Keratinocyte (primary cell): ENCODE data around the gene ZC3H12D. TPM values are rescaled to one million over a fixed set of nuclear protein-coding genes. Genes with fewer than 3 reads are reported as not detected.

ENCODE experiments used
- DNase-seq: peaks from one replicate; pipeline ENCODE4 v3.0.0-alpha.2; 2011; ENCODE audit warnings: low read depth, missing footprints, low spot score
- FAIRE-seq: peaks from 2 replicates; lab custom pipeline; 2011; peaks lifted over from hg19 to GRCh38; lab: Jason Lieb, UNC
- H2AFZ ChIP-seq: 2 replicates; pipeline ENCODE4 v1.6.0; 2012; ENCODE audit warnings: low read length, control low read depth, inconsistent platforms; ENCODE audit not compliant: control insufficient read depth
- H3K27ac ChIP-seq: 2 replicates; pipeline ENCODE4 v1.5.1; 2011; ENCODE audit warnings: low read length; ENCODE audit not compliant: control insufficient read depth, insufficient read depth
- H3K27me3 ChIP-seq: 3 replicates; pipeline ENCODE4 v1.6.0; 2011; ENCODE audit warnings: low read length; ENCODE audit not compliant: control insufficient read depth, insufficient read depth; ENCODE audit errors: extremely low read depth
- H3K36me3 ChIP-seq, 2 experiments: 2 replicates in 1 of 2; 3 replicates in 1 of 2; pipeline ENCODE4 v1.5.1; 2011; ENCODE audit warnings: low read length in 2 of 2, mild to moderate bottlenecking in 1 of 2; ENCODE audit not compliant: control insufficient read depth in 2 of 2, insufficient read depth in 2 of 2; ENCODE audit errors: extremely low read depth in 1 of 2
- H3K4me1 ChIP-seq: 3 replicates; pipeline ENCODE4 v1.5.1; 2011; ENCODE audit warnings: low read length; ENCODE audit not compliant: control insufficient read depth, insufficient read depth; ENCODE audit errors: extremely low read depth
- H3K4me2 ChIP-seq: 3 replicates; pipeline ENCODE4 v1.6.0; 2011; ENCODE audit warnings: low read depth, low read length; ENCODE audit not compliant: control insufficient read depth, insufficient read depth; ENCODE audit errors: extremely low read depth
- H3K4me3 ChIP-seq, 3 experiments: fragments of 200-600 bp in 1 of 3; sonication (generic) in 1 of 3; 2 replicates in 2 of 3; 3 replicates in 1 of 3; pipeline ENCODE4 v1.5.1; 2011 to 2016; ENCODE audit warnings: low read length in 3 of 3, mild to moderate bottlenecking in 3 of 3, control low read depth in 2 of 3, inconsistent platforms in 1 of 3, low read depth in 1 of 3, mixed read lengths in 1 of 3, mixed run types in 1 of 3, moderate library complexity in 1 of 3; ENCODE audit not compliant: control insufficient read depth in 2 of 3, insufficient read depth in 2 of 3; ENCODE audit errors: extremely low read depth in 1 of 3
- H3K79me2 ChIP-seq: 2 replicates; pipeline ENCODE4 v1.6.0; 2012; ENCODE audit warnings: low read length; ENCODE audit not compliant: control insufficient read depth, insufficient read depth
- H3K9ac ChIP-seq: 3 replicates; pipeline ENCODE4 v1.6.0; 2011; ENCODE audit warnings: low read length; ENCODE audit not compliant: control insufficient read depth, insufficient read depth; ENCODE audit errors: extremely low read depth
- H3K9me1 ChIP-seq: 3 replicates; pipeline ENCODE4 v1.6.0; 2011; ENCODE audit warnings: low read length; ENCODE audit not compliant: control insufficient read depth, insufficient read depth; ENCODE audit errors: extremely low read depth
- H3K9me3 ChIP-seq: 2 replicates; pipeline ENCODE4 v1.5.1; 2012; ENCODE audit warnings: low read depth, low read length; ENCODE audit not compliant: control insufficient read depth
- H4K20me1 ChIP-seq: 3 replicates; pipeline ENCODE4 v1.6.0; 2011; ENCODE audit warnings: low read length; ENCODE audit not compliant: control insufficient read depth, insufficient read depth; ENCODE audit errors: extremely low read depth
- EZH2 ChIP-seq: IDR thresholded peaks from one replicate; pipeline ENCODE4 v1.6.1; 2012; ENCODE audit warnings: inconsistent platforms, mild to moderate bottlenecking, low read length, moderate library complexity
- dilution Hi-C: fragments of 300-500 bp; cut with MboI; formaldehyde crosslinking; loops from one replicate; pipeline ENCODE4 v1.7.0; 2020; ENCODE audit warnings: low sequenced_read_pairs; ENCODE audit not compliant: extremely low pct_ligation_motif_present
- polyA plus RNA-seq, 5 experiments: library from polyadenylated mRNA; depleted of rRNA in 3 of 5; stranded (reverse) in 3 of 5; stranded (forward) in 1 of 5; unstranded in 1 of 5; fragments of >200 nt; gene quantifications; 1 replicate in 1 of 5; 2 replicates in 3 of 5; 3 replicates in 1 of 5; pipeline versions ENCODE4 v1.2.1 to v1.2.3, GENCODE V29; 2011 to 2012; ENCODE audit warnings: missing spikeins in 2 of 5, low read depth in 1 of 5, low replicate concordance in 1 of 5
- TF ChIP-seq, protein P1 (sequence below), 3 experiments: IDR thresholded peaks in 1 of 3; conservative IDR thresholded peaks in 1 of 3; optimal IDR thresholded peaks in 1 of 3; 2 replicates in 2 of 3; 3 replicates in 1 of 3; pipeline versions ENCODE3 to v1.5.1; 2011; ENCODE audit warnings: low read length in 3 of 3, mild to moderate bottlenecking in 3 of 3, moderate library complexity in 2 of 3, control low read depth in 1 of 3, inconsistent platforms in 1 of 3; ENCODE audit not compliant: insufficient read depth in 2 of 3; ENCODE audit errors: extremely low read depth in 1 of 3

The ZC3H12D gene
- polyA plus RNA-seq, 1 donor (not counting 4 experiments of a cell fraction or from before 2014, with no cell fraction given): 0.04 TPM

GRCh38 chr6:149409617-149410016 is 75.2 kb downstream of the ZC3H12D start:
- DNase-seq (no peak), FAIRE-seq (no peak)
- dilution Hi-C loops: loop anchor here (25.0 kb wide), 1 partner anchor 322 kb away; no protein-coding TSS in a partner anchor
- H3K4me2 ChIP-seq: no peak overlapping the region
- no peaks in the 10 kb centered on the region for H3K27me3 ChIP-seq
- no peaks in the 10 kb centered on the region for H3K79me2 ChIP-seq
- H3K9me3 ChIP-seq: no peaks in the 10 kb centered on the region
- H2AFZ ChIP-seq: no peak overlapping the region
- H3K9me1 ChIP-seq: no peaks in the 10 kb centered on the region
- H4K20me1 ChIP-seq: no peaks in the 10 kb centered on the region
- peaks cover 6% of the 10 kb centered on the region for H3K4me1 ChIP-seq
- TF ChIP-seq, protein P1, sequence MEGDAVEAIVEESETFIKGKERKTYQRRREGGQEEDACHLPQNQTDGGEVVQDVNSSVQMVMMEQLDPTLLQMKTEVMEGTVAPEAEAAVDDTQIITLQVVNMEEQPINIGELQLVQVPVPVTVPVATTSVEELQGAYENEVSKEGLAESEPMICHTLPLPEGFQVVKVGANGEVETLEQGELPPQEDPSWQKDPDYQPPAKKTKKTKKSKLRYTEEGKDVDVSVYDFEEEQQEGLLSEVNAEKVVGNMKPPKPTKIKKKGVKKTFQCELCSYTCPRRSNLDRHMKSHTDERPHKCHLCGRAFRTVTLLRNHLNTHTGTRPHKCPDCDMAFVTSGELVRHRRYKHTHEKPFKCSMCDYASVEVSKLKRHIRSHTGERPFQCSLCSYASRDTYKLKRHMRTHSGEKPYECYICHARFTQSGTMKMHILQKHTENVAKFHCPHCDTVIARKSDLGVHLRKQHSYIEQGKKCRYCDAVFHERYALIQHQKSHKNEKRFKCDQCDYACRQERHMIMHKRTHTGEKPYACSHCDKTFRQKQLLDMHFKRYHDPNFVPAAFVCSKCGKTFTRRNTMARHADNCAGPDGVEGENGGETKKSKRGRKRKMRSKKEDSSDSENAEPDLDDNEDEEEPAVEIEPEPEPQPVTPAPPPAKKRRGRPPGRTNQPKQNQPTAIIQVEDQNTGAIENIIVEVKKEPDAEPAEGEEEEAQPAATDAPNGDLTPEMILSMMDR (optimal IDR thresholded peaks at IDR 0.05 in 1 of 3, IDR thresholded peaks at IDR 0.05 in 1 of 3, conservative IDR thresholded peaks at IDR 0.05 in 1 of 3; ENCODE audit: extremely low read depth in 1 of 3, insufficient read depth in 2 of 3, low read length in 3 of 3): no peak
- TF ChIP-seq EZH2: no peak
- H3K4me3 ChIP-seq: no peak overlapping the region
- no peak overlapping the region for H3K9ac ChIP-seq
- peaks cover 4 to 5% of the 10 kb centered on the region in 2 experiments for H3K36me3 ChIP-seq
- H3K27ac ChIP-seq: no peak overlapping the region

DNA sequence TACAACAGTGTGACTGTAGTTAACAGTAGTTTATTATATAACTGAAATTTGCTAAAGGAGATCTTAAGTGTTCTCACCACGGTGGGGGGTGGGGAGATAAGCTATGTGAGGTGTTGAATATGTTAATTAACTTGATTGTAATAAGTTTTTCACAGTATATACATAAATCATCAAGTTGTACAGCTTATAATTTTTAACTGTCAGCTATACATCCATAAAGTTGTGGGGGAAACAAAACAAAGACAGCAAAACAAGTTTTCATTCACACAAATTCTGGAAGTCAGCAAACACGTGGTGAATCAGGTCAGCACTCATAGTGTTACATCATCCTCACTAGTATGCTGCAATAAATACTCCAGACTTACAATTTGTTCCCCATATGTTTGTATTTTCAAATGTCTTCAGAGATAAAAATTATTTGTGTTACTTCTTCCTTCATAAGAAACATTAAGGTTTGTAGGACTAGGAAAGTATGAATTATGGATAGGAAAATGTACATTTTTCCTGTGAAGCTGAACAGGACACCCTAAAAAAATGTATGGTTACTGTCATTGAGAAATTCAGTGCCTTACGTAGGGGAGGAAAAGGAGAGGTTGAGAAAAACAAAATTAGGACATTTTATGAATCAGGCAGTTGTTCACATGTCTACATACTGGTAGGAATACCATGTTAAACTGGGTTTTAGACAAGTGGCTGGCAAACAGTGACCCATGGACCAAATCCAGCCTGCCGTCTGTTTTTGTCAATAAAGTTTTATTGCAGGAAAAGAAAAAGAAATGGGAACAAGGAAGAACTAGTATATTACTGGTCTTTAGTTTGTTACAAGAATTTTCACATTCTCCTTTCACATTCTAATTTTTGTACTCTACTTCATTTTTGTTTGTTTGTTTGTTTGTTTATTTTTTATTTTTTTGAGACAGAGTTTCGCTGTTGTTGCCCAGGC is 78.7 kb downstream of the ZC3H12D start:
- Histone ChIP-seq H3K4me1 (peaks cover 9% of the 10 kb centered on the region), H3K27ac (peak overlapping the region; percentile 53), H3K9me3 (no peaks in the 10 kb centered on the region), H4K20me1 (no peaks in the 10 kb centered on the region), H3K79me2 (no peaks in the 10 kb centered on the region), H3K36me3 (peaks cover 5 to 8% of the 10 kb centered on the region in 2 experiments), H3K4me2 (no peak overlapping the region), H3K4me3 (no peak overlapping the region), H3K9ac (no peak overlapping the region), H3K27me3 (no peaks in the 10 kb centered on the region), H3K9me1 (no peaks in the 10 kb centered on the region), H2AFZ (no peak overlapping the region)
- DNase-seq (no peak), FAIRE-seq (no peak)
- TF ChIP-seq, protein P1 (optimal IDR thresholded peaks at IDR 0.05 in 1 of 3, IDR thresholded peaks at IDR 0.05 in 1 of 3, conservative IDR thresholded peaks at IDR 0.05 in 1 of 3; ENCODE audit: extremely low read depth in 1 of 3, insufficient read depth in 2 of 3, low read length in 3 of 3): no peak
- TF ChIP-seq EZH2: no peak
- dilution Hi-C loops: loop anchor here (25.0 kb wide), 1 partner anchor 319 kb away; no protein-coding TSS in a partner anchor
